GM18861 (cell line): ENCODE results near the gene FARP1.

Experiments
- ATAC-seq: cut with Tn5 transposase; IDR thresholded peaks from one replicate; pipeline ENCODE4 v1.9.1; 2021; ENCODE audit not compliant: unreplicated experiment

The FARP1 gene

DNA sequence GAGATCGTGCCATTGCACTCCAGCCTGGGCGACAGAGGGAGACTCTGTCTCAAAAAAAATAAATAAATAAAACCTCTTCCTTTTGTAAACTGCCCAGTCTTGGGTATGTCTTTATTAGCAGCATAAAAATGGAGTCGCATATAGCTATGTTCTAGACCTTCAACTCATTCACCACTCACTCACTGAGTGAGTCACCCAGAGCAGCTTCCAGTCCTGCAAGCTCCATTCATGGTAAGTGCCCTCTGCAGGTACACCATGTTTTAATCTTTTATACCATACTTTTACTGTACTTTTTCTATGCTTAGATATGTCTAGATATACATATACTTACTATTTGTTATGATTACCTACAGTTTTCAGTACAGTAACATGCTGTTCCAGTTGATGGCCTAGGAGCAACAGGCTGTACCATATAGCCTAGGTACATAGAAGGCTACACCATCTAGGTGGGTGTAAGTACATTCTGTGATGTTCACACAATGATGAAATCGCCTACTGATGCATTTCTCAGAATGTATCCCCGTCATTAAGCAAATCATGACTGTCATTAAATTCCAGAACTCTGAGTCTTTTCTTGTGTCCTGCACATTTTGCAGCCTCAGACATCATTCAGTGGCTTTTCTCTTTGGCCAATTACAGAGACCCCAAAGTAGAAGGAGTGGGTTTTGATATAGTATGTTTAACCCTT lies 13.7 kb upstream of the FARP1 start:
- ATAC-seq: no peak

DNA sequence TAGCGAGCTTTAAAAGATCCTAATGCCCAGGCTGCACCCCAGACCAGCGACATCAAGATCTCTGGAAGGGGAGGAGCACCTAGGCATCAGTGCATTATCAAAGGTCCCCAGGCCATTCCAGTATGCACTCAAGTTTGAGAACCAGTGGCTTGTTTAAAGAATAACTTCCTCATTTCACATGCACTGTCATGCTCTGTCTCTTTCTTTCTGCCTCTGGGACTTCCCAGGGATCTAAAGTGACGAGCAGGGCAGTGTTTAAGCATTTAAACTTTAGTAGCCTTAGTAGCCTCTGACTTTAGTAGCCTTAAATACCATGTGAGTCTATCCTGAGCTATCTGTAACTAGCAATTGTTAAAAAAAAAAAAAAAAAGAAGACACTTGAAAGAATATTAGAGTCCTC lies 8.9 kb upstream of the FARP1 start:
- peak; percentile 97 for ATAC-seq

DNA sequence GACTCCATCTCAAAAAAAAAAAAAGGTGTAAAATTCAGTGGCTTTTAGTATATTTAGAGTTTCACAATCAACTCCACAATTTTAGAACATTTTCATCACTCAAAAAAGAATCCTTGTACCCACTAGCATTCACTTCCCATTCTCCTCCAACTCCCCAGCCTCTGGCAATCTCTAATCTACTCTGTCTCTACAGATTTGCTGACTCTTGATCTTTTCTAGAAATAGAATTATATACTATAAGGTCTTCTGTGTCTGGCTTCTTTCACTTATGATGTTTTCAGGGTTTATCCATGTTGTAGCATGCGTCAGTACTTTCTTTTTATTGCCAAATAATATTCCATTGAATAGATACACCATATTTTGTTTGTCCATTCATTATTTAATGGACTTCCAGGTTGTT lies 8.0 kb upstream of the FARP1 start:
- ATAC-seq: no peak

DNA sequence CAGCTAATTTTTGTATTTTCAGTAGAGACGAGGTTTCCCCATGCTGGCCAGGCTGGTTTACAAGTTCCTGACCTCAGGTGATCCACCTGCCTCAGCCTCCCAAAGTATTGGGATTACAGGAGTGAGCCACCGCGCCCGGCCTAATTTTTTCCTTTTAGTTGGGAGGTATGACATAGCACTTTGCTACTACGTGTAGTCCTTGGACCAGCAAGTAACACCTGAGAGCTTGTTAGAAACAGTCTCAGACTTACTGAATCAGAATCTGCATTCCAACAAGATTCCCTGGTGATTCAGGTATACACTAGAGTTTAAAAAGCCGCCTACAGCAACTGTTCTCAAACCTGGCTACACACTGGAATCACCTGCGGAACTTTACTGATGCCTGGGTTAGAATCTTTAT lies 1.8 kb upstream of the FARP1 start:
- ATAC-seq: no peak

GRCh38 chr13:98141509-98142379 lies 1.1 kb upstream of the FARP1 start:
- no peak for ATAC-seq

DNA sequence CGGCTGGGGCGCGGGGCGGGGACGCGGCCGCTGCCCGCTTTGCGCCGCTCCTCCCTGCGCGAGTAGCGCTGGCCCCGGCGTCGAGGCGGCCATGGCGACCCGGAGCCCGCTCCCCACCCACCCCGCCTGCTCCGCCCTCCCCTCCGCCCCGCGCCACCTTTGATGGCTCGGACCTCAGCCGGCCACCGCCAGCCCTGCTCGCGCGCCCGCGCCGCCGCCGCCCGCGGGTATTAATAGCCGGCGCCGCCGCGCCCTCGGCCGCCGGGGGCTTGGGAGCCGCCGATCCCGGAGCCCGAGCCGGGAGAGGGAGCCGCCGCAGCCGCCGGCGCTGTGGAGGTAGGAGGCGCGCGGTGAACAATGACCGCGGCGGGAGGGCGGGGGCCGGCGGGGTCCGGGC lies 261 bp downstream of the FARP1 start:
- ATAC-seq: no peak

DNA sequence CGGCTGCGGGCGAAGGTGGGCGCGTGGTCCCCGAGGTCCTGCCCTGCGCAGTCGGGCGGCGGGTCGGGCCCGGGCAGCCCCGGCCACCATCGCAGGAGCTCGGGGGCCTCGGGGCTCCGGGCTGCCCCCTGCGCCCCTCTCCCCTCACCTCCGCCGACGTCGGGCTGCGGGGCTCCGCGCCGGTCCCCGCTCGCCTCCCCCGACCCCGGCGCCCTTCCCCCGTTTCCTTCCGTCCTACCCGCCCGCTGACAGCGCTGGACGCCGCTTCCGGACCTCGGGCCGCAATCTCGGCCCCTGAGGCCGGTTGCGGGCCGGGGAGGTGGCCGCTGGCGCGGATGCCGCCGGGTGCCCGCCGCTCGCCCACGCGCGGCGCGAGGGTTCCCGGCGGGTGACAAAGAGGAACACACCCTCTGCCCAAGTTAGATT lies 720 bp downstream of the FARP1 start:
- no peak for ATAC-seq

DNA sequence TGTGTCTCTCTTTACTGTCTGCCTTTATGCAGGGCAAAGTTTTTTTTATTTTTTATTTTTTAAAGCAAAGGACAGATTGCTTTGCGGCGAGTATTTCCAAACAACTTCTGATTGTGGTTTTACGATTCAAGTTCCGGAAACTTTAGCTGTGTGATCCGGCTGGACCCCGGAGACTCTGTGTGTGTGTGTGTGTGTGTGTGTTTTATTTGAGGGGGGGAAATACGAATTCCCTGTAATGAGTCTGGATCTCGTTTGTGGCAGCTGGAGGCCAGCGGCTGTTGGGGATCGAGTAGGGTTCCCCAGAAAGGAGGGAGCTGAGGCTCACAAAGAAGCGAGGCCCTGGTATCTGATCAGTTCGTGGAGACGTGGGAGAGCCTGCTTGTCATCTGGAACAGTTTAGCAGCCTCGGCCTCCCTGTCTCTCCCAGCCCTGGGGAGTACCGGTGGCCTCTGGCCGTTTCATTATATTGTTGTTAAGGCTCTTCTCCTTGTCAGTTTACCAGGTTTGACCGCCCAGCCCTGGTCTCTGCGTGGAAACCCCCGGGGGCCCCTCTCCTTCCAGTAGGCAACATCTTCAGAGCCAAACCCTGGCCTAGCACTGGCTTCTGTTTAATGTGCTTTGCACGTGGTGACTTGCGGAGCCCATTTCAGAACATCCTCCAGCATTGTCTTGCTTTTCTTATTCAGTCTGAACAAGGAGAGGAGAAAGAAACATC lies 1.3 kb downstream of the FARP1 start:
- no peak for ATAC-seq

- no peak for ATAC-seq
Observed at GRCh38 chr13:98144801-98145350, 2.0 kb downstream of the FARP1 start.

DNA sequence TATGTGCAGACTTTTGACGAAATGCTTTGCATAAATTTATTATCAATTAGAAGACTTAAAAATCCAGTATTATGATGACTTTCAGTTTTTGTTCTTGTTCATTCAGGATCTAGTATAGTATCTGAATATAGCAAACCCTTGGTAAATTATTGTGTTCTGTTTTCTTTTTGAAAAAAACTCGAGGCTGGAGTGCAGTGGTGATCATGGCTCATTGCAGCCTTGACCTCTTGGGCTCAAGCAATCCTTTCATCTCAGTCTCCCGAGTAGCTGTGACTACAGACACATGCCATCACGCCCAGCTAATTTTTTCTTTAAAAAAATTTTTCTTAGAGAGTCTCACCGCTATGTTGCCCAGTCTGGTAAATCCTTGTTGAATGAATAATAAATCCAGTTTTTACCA lies 4.6 kb downstream of the FARP1 start:
- no peak for ATAC-seq

DNA sequence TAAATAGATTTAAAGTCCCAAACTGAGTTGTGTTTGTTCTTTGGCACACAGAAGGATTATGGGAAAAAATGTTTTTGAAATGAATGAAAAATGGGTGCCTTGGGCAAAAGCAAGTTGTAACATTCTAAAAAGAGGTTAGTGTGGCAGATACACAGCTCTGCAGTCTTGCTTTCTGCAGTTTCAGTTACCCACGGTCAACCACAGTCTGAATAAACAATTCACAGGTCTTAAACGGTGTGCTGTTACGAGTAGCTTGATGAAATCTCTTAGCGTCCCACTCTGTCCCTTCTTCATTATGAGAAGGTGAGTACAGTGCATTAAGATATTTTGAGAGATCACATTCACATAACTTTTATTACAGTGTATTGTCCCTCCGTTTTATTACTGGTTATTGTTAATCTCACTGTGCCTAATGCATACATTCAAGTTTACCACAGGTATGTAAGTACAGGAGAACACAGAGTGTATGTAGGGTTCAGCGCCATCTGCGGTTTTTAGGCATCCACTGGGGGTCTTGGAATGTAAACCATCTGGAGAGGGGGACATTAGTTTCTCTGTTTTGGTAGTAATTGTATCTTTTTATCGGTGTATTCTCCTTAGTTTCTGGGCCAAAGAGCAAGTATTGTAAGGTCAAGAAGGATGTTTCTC lies 8.1 kb downstream of the FARP1 start:
- no peak for ATAC-seq

GRCh38 chr13:98155475-98156109 lies 12.7 kb downstream of the FARP1 start:
- ATAC-seq: no peak

GRCh38 chr13:98156259-98156658 lies 13.4 kb downstream of the FARP1 start:
- no peak for ATAC-seq

GRCh38 chr13:98157188-98157587 lies 14.3 kb downstream of the FARP1 start:
- no peak for ATAC-seq

GRCh38 chr13:98157609-98158008 lies 14.7 kb downstream of the FARP1 start:
- no peak for ATAC-seq

- no peak for ATAC-seq
Observed at GRCh38 chr13:98158172-98158899, 15.4 kb downstream of the FARP1 start.

GRCh38 chr13:98162935-98163334 lies 20.0 kb downstream of the FARP1 start:
- ATAC-seq: no peak

DNA sequence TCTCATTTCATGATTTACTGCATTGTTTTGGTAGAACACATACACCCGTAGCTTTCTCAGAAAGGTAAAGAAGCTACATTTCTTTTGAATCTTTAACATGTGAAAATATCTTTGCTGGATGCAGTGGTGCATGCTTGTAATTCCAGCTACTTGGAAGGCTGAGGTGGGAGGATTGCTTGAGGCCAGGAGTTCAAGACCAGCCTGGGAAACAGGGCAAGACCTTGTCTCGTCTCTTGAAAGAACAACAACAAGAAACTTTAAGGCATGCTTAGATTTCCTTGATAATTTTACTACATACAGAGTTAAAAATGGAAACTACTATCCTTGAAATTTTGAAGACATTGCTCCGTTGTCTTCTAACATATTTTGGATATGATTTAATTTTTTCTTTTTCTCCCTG lies 26.4 kb downstream of the FARP1 start:
- ATAC-seq: no peak

DNA sequence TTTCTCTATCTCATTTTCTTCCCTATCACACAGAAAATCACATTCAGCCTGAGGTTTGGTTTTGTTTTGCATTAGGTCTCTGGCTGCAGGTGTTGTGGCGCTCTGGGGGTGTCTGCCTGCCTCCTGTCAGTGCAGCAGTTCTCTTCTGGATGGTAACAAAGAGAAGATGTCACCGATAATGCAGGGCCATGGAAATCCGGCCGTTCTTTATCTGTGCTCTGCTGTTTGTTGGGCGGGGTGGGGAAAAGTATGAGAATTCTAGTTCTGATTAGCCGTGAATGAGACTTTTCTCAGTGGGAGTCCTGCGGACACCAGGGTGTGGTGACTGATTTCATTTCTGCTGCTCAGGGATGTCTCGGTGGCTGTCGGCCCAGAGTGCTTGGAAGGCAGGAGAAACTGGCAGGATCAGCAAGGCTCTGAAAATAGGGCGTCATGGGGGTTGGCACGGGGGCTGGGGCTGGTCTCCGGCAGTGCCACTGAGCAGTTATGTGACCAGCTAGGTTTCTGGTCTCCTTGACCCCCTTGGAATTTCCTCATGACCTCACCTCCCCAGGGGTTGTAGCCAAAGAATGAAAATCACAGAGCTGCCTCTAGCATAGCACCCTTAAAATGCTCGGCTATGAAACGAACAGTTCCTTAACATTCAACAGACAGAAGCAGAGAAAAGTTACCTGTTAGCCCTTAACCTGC lies 29.2 kb downstream of the FARP1 start:
- no peak for ATAC-seq
